Brain microvascular endothelial cell (primary cell): Measurements from ENCODE around the gene LRRC47.

Experiments
- DNase-seq: peaks from one replicate; pipeline ENCODE4 v3.0.0-alpha.2; 2020
- H3K27ac ChIP-seq: fragments of 250-450 bp; sonication (Bioruptor Pico); 2 replicates; pipeline ENCODE4 v1.5.1; 2020; ENCODE audit warnings: mild to moderate bottlenecking, moderate library complexity
- H3K27me3 ChIP-seq: fragments of 250-450 bp; sonication (Bioruptor Pico); replicated peaks from 2 replicates; pipeline ENCODE4 v1.5.1; 2020; ENCODE audit warnings: mild to moderate bottlenecking
- H3K36me3 ChIP-seq: fragments of 250-450 bp; sonication (Bioruptor Pico); replicated peaks from 2 replicates; pipeline ENCODE4 v1.5.1; 2020; ENCODE audit warnings: mild to moderate bottlenecking
- H3K4me3 ChIP-seq: 2 replicates; pipeline ENCODE4 v1.5.1; 2011; ENCODE audit warnings: low read depth, mild to moderate bottlenecking, control low read depth, low read length, moderate library complexity
- in situ Hi-C: cut with HindIII; loops from 2 replicates; pipeline ENCODE4 v1.10.0; 2017; ENCODE audit warnings: low sequenced_read_pairs, low pct_ligation_motif_present
- TF ChIP-seq, protein P1 (sequence below): IDR thresholded peaks from 2 replicates; pipeline ENCODE4 v1.5.1; 2011; ENCODE audit warnings: low read depth, mild to moderate bottlenecking, moderate library complexity, low read length, control low read depth, inconsistent platforms; ENCODE audit errors: missing control alignments

The LRRC47 gene

DNA sequence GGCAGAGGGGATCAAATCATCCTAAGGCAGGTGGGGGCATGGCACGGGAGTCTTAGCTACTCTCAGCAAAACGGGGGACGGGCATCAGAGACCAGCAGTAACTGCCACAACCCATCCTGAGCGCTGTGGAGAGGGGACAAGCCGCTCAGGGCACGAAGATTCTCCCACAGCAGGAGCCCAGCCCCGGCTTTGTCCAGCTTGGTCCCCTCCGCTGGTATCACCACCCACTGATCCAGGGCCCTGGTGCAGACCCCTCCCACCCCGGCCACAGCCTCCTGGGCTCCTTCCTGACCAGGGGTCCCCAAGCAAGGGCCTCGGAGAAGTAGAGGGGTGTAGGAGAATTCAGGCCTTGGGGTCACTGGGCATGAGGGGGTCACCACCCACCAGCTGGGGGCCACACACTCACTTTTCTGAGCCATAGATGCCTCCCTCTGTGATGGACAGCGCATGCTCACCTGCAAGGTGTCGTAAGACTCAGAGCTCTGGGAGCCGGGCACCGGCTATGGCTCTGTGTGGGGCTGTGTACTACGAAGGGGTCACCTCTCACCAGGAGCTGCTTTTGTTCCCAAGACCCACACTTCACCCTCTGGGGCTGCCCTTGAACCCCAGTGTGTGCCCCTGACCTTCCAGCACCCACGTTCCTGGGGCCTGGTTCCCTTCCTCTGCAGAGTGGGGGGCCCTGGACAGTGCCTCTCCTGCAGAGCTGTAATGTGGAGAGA is 26.1 kb downstream of the LRRC47 start:
- H3K27ac ChIP-seq: no peak overlapping the region
- no peaks in the 10 kb centered on the region for H3K27me3 ChIP-seq
- in situ Hi-C loops: no loop called here
- H3K4me3 ChIP-seq: no peak overlapping the region
- no peak for DNase-seq
- TF ChIP-seq, protein P1, sequence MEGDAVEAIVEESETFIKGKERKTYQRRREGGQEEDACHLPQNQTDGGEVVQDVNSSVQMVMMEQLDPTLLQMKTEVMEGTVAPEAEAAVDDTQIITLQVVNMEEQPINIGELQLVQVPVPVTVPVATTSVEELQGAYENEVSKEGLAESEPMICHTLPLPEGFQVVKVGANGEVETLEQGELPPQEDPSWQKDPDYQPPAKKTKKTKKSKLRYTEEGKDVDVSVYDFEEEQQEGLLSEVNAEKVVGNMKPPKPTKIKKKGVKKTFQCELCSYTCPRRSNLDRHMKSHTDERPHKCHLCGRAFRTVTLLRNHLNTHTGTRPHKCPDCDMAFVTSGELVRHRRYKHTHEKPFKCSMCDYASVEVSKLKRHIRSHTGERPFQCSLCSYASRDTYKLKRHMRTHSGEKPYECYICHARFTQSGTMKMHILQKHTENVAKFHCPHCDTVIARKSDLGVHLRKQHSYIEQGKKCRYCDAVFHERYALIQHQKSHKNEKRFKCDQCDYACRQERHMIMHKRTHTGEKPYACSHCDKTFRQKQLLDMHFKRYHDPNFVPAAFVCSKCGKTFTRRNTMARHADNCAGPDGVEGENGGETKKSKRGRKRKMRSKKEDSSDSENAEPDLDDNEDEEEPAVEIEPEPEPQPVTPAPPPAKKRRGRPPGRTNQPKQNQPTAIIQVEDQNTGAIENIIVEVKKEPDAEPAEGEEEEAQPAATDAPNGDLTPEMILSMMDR: no peak
- no peaks in the 10 kb centered on the region for H3K36me3 ChIP-seq

DNA sequence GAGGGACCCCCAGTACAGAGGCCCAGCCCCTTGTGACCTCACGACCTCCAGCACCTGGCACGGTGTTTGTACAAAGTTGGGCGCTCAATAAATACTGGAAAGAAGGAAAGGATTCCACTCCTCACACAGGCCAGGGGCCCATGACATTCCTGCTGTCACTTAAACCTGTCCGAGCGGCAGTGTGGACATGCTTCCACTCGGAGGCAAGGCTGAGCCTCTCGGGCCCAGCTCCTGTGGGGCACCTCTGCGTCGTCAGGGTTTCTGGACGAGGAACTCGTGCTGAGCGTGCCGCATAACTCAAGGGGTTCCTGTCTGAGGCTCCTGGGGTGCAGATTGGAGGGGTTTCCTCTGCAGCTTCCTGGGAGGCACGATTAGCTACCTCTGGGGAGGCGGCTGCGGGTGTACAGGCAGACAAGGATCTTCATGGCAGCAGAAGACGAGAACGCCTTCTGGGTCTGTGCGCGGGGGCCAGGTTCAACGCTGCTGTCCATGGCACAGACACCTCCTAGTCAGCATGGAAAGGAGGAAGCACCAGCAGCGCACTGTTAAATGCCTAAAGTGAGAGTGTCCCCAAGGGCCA is 27.4 kb downstream of the LRRC47 start:
- H3K27ac ChIP-seq: no peak overlapping the region
- H3K27me3 ChIP-seq: no peaks in the 10 kb centered on the region
- in situ Hi-C loops: no loop called here
- no peaks in the 10 kb centered on the region for H3K36me3 ChIP-seq
- no peak overlapping the region for H3K4me3 ChIP-seq
- TF ChIP-seq, protein P1: no peak
- DNase-seq: no peak

- H3K36me3 ChIP-seq: no peaks in the 10 kb centered on the region
- in situ Hi-C loops: no loop called here
- no peak for DNase-seq
- H3K4me3 ChIP-seq: no peak overlapping the region
- TF ChIP-seq, protein P1: no peak
- no peak overlapping the region for H3K27ac ChIP-seq
- no peaks in the 10 kb centered on the region for H3K27me3 ChIP-seq
Measured at GRCh38 chr1:3767328-3767925, 28.9 kb downstream of the LRRC47 start.

GRCh38 chr1:3763351-3764125 is 32.8 kb downstream of the LRRC47 start:
- TF ChIP-seq, protein P1: no peak
- Histone ChIP-seq H3K27ac (no peak overlapping the region), H3K36me3 (no peaks in the 10 kb centered on the region), H3K4me3 (no peak overlapping the region), H3K27me3 (no peaks in the 10 kb centered on the region)
- no peak for DNase-seq
- in situ Hi-C loops: no loop called here

- Histone ChIP-seq H3K4me3 (no peak overlapping the region), H3K36me3 (no peaks in the 10 kb centered on the region), H3K27me3 (no peaks in the 10 kb centered on the region), H3K27ac (no peak overlapping the region)
- in situ Hi-C loops: no loop called here
- TF ChIP-seq, protein P1: no peak
- DNase-seq: no peak
Measured at GRCh38 chr1:3762873-3763228, 33.4 kb downstream of the LRRC47 start.
